HEK293 (cell line): ENCODE measurements around the gene LTC4S.

Experiments used
- BCL11A ChIP-seq: fragments of 450-650 bp; formaldehyde crosslinking; IDR thresholded peaks from 2 replicates; pipeline ENCODE4 v1.5.1; 2016; ENCODE audit warnings: low read depth, missing biosample characterization, missing genetic modification characterization
- SALL2 ChIP-seq: fragments of 450-650 bp; formaldehyde crosslinking; IDR thresholded peaks from 2 replicates; pipeline ENCODE4 v1.5.0; 2017; ENCODE audit warnings: missing biosample characterization, mild to moderate bottlenecking, missing genetic modification characterization, borderline replicate concordance
- SP2 ChIP-seq: fragments of 450-650 bp; formaldehyde crosslinking; IDR thresholded peaks from 2 replicates; pipeline ENCODE4 v1.5.1; 2016; ENCODE audit warnings: missing biosample characterization, missing genetic modification characterization
- TRIM28 ChIP-seq: IDR thresholded peaks from 2 replicates; pipeline ENCODE4 v1.6.1; 2011; ENCODE audit warnings: low read length, control low read depth, borderline replicate concordance
- ZBTB26 ChIP-seq: fragments of 450-650 bp; formaldehyde crosslinking; optimal IDR thresholded peaks from 2 replicates; pipeline ENCODE3; 2016; ENCODE audit warnings: missing biosample characterization, mild to moderate bottlenecking, missing genetic modification characterization
- ZIC2 ChIP-seq: fragments of 450-650 bp; formaldehyde crosslinking; IDR thresholded peaks from 2 replicates; pipeline ENCODE4 v1.5.1; 2016; ENCODE audit warnings: missing biosample characterization, missing genetic modification characterization
- ZNF10 ChIP-seq: fragments of 450-650 bp; formaldehyde crosslinking; IDR thresholded peaks from 2 replicates; pipeline ENCODE4 v1.5.1; 2017; ENCODE audit warnings: missing biosample characterization, missing genetic modification characterization
- ZNF132 ChIP-seq: fragments of 450-650 bp; formaldehyde crosslinking; IDR thresholded peaks from 2 replicates; pipeline ENCODE4 v1.5.1; 2017; ENCODE audit warnings: missing biosample characterization, missing genetic modification characterization, borderline replicate concordance
- ZNF157 ChIP-seq: fragments of 450-650 bp; formaldehyde crosslinking; IDR thresholded peaks from 2 replicates; pipeline ENCODE4 v1.5.1; 2016; ENCODE audit warnings: missing biosample characterization, missing genetic modification characterization
- ZNF19 ChIP-seq: fragments of 450-650 bp; formaldehyde crosslinking; IDR thresholded peaks from 2 replicates; pipeline ENCODE4; 2016; ENCODE audit warnings: missing biosample characterization, missing genetic modification characterization, low read depth
- ZNF335 ChIP-seq: fragments of 450-650 bp; formaldehyde crosslinking; conservative IDR thresholded peaks from 2 replicates; pipeline ENCODE4 v1.5.1; 2016; ENCODE audit warnings: missing biosample characterization, missing genetic modification characterization
- ZNF513 ChIP-seq: fragments of 450-650 bp; IDR thresholded peaks from 2 replicates; pipeline ENCODE4 v1.5.1; 2018; ENCODE audit warnings: missing biosample characterization, missing genetic modification characterization
- ZNF561 ChIP-seq: fragments of 450-650 bp; IDR thresholded peaks from 2 replicates; pipeline ENCODE4 v1.5.1; 2018; ENCODE audit warnings: missing biosample characterization, missing genetic modification characterization, borderline replicate concordance
- ZNF768 ChIP-seq: fragments of 450-650 bp; formaldehyde crosslinking; IDR thresholded peaks from 2 replicates; pipeline ENCODE4 v1.5.1; 2018; ENCODE audit warnings: missing biosample characterization, mild to moderate bottlenecking, missing genetic modification characterization
- ZNF837 ChIP-seq: fragments of 450-650 bp; formaldehyde crosslinking; IDR thresholded peaks from 2 replicates; pipeline ENCODE4 v1.5.1; 2016; ENCODE audit warnings: missing biosample characterization, missing genetic modification characterization
- TF ChIP-seq, protein P1 (sequence below): fragments of 450-650 bp; formaldehyde crosslinking; conservative IDR thresholded peaks from 2 replicates; pipeline ENCODE4 v1.5.1; 2016; ENCODE audit warnings: low read depth, missing biosample characterization, missing genetic modification characterization
- TF ChIP-seq, protein P2 (sequence below): fragments of 450-650 bp; formaldehyde crosslinking; IDR thresholded peaks from 2 replicates; pipeline ENCODE4 v1.5.1; 2016; ENCODE audit warnings: missing biosample characterization, missing genetic modification characterization, borderline replicate concordance
- TF ChIP-seq, protein P3 (sequence below): fragments of 450-650 bp; formaldehyde crosslinking; IDR thresholded peaks from 2 replicates; pipeline ENCODE4 v1.5.1; 2016; ENCODE audit warnings: missing biosample characterization, missing genetic modification characterization
- TF ChIP-seq, protein P4 (sequence below): fragments of 450-650 bp; IDR thresholded peaks from 2 replicates; pipeline ENCODE4 v1.5.1; 2018; ENCODE audit warnings: missing biosample characterization, mild to moderate bottlenecking, missing genetic modification characterization

LTC4S gene

DNA sequence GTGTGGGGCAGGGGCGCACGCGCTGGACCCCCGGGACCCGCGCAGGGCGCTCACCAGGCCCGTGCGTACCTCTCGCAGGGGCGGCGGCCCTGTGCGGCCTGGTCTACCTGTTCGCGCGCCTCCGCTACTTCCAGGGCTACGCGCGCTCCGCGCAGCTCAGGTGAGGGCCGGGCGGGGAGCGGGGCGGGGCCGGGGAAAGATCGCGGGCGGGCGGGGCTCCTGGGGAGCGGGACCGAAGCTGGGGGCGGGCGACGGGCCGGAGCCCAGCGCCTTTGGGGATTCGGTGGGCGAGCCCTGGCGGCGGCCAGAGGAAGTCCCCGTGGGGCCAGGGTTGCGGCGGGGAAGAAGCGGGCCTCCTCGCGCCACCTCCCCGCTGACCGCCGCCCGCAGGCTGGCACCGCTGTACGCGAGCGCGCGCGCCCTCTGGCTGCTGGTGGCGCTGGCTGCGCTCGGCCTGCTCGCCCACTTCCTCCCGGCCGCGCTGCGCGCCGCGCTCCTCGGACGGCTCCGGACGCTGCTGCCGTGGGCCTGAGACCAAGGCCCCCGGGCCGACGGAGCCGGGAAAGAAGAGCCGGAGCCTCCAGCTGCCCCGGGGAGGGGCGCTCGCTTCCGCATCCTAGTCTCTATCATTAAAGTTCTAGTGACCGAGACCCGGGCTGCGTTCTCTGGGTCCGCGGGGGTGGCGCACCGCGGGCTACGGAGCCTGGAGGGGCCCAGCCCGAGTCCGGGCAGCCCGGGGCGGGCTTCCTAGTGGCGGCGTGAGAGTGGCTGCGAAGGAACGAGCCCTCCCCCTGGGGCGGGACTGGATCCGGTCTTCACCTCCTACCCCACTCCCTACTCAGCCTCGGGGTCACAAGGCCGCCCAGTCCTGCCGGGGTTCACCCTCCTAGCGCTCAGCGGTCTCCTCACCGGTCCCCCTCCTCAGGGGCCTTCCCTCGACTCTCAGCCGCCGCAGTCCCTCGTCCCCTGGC is 2.4 kb downstream of the LTC4S start (continued):
- TF ChIP-seq, protein P1, sequence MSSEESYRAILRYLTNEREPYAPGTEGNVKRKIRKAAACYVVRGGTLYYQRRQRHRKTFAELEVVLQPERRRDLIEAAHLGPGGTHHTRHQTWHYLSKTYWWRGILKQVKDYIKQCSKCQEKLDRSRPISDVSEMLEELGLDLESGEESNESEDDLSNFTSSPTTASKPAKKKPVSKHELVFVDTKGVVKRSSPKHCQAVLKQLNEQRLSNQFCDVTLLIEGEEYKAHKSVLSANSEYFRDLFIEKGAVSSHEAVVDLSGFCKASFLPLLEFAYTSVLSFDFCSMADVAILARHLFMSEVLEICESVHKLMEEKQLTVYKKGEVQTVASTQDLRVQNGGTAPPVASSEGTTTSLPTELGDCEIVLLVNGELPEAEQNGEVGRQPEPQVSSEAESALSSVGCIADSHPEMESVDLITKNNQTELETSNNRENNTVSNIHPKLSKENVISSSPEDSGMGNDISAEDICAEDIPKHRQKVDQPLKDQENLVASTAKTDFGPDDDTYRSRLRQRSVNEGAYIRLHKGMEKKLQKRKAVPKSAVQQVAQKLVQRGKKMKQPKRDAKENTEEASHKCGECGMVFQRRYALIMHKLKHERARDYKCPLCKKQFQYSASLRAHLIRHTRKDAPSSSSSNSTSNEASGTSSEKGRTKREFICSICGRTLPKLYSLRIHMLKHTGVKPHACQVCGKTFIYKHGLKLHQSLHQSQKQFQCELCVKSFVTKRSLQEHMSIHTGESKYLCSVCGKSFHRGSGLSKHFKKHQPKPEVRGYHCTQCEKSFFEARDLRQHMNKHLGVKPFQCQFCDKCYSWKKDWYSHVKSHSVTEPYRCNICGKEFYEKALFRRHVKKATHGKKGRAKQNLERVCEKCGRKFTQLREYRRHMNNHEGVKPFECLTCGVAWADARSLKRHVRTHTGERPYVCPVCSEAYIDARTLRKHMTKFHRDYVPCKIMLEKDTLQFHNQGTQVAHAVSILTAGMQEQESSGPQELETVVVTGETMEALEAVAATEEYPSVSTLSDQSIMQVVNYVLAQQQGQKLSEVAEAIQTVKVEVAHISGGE (tag by site-specific recombination) = peak; percentile 47; the same call in 1 of the 2 replicates
- TF ChIP-seq ZNF19 (tag by site-specific recombination) (no peak), ZIC2 (tag by site-specific recombination) (peak; percentile 55), SP2 (peak; percentile 82), ZNF132 (tag by site-specific recombination) (no peak), ZNF335 (tag by site-specific recombination) (peak; percentile 88), SALL2 (tag by site-specific recombination) (no peak), BCL11A (tag by site-specific recombination) (peak; percentile 36; the same call in 1 of the 2 replicates), ZBTB26 (tag by site-specific recombination) (peak; percentile 90), ZNF513 (tag by site-specific recombination) (peak; percentile 23; the same call in 1 of the 2 replicates), TRIM28 (no peak), ZNF10 (peak; percentile 34; the same call in 1 of the 2 replicates), ZNF768 (tag by site-specific recombination) (no peak), ZNF157 (no peak), ZNF561 (tag by site-specific recombination) (0 out of 2 replicates have a peak, but pooled peaks have one; percentile 80), ZNF837 (tag by site-specific recombination) (no peak)
- TF ChIP-seq, protein P2, sequence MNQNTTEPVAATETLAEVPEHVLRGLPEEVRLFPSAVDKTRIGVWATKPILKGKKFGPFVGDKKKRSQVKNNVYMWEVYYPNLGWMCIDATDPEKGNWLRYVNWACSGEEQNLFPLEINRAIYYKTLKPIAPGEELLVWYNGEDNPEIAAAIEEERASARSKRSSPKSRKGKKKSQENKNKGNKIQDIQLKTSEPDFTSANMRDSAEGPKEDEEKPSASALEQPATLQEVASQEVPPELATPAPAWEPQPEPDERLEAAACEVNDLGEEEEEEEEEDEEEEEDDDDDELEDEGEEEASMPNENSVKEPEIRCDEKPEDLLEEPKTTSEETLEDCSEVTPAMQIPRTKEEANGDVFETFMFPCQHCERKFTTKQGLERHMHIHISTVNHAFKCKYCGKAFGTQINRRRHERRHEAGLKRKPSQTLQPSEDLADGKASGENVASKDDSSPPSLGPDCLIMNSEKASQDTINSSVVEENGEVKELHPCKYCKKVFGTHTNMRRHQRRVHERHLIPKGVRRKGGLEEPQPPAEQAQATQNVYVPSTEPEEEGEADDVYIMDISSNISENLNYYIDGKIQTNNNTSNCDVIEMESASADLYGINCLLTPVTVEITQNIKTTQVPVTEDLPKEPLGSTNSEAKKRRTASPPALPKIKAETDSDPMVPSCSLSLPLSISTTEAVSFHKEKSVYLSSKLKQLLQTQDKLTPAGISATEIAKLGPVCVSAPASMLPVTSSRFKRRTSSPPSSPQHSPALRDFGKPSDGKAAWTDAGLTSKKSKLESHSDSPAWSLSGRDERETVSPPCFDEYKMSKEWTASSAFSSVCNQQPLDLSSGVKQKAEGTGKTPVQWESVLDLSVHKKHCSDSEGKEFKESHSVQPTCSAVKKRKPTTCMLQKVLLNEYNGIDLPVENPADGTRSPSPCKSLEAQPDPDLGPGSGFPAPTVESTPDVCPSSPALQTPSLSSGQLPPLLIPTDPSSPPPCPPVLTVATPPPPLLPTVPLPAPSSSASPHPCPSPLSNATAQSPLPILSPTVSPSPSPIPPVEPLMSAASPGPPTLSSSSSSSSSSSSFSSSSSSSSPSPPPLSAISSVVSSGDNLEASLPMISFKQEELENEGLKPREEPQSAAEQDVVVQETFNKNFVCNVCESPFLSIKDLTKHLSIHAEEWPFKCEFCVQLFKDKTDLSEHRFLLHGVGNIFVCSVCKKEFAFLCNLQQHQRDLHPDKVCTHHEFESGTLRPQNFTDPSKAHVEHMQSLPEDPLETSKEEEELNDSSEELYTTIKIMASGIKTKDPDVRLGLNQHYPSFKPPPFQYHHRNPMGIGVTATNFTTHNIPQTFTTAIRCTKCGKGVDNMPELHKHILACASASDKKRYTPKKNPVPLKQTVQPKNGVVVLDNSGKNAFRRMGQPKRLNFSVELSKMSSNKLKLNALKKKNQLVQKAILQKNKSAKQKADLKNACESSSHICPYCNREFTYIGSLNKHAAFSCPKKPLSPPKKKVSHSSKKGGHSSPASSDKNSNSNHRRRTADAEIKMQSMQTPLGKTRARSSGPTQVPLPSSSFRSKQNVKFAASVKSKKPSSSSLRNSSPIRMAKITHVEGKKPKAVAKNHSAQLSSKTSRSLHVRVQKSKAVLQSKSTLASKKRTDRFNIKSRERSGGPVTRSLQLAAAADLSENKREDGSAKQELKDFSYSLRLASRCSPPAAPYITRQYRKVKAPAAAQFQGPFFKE = no peak
- TF ChIP-seq, protein P3, sequence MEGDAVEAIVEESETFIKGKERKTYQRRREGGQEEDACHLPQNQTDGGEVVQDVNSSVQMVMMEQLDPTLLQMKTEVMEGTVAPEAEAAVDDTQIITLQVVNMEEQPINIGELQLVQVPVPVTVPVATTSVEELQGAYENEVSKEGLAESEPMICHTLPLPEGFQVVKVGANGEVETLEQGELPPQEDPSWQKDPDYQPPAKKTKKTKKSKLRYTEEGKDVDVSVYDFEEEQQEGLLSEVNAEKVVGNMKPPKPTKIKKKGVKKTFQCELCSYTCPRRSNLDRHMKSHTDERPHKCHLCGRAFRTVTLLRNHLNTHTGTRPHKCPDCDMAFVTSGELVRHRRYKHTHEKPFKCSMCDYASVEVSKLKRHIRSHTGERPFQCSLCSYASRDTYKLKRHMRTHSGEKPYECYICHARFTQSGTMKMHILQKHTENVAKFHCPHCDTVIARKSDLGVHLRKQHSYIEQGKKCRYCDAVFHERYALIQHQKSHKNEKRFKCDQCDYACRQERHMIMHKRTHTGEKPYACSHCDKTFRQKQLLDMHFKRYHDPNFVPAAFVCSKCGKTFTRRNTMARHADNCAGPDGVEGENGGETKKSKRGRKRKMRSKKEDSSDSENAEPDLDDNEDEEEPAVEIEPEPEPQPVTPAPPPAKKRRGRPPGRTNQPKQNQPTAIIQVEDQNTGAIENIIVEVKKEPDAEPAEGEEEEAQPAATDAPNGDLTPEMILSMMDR = peak; percentile 70
- TF ChIP-seq, protein P4, sequence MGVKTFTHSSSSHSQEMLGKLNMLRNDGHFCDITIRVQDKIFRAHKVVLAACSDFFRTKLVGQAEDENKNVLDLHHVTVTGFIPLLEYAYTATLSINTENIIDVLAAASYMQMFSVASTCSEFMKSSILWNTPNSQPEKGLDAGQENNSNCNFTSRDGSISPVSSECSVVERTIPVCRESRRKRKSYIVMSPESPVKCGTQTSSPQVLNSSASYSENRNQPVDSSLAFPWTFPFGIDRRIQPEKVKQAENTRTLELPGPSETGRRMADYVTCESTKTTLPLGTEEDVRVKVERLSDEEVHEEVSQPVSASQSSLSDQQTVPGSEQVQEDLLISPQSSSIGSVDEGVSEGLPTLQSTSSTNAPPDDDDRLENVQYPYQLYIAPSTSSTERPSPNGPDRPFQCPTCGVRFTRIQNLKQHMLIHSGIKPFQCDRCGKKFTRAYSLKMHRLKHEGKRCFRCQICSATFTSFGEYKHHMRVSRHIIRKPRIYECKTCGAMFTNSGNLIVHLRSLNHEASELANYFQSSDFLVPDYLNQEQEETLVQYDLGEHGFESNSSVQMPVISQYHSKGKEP (tag by site-specific recombination) = peak; percentile 53; the same call in 1 of the 2 replicates
